Suprapubic skin (tissue), 4 donors: ENCODE results near the gene MMP28.

Source experiments
- POLR2A ChIP-seq, 2 donors: fragments of 450-650 bp; IDR thresholded peaks; one replicate each; pipeline ENCODE4 v1.6.1; 2017; ENCODE audit warnings: antibody characterized with exemption in 2 of 2, mild to moderate bottlenecking in 2 of 2, moderate library complexity in 2 of 2
- POLR2AphosphoS5 ChIP-seq, 3 donors: sonication (generic); formaldehyde crosslinking; IDR thresholded peaks; one replicate each; pipeline ENCODE4 v1.6.1; 2017; ENCODE audit warnings: antibody characterized with exemption in 3 of 3
- TF ChIP-seq, protein P1 (sequence below), 2 donors: fragments of 200-600 bp in 1 of 2; fragments of 450-650 bp in 1 of 2; sonication (generic) in 1 of 2; IDR thresholded peaks; one replicate each; pipeline ENCODE4 v1.5.1; 2016 to 2019; ENCODE audit warnings: antibody characterized with exemption in 2 of 2, mild to moderate bottlenecking in 1 of 2, moderate library complexity in 1 of 2

DNA sequence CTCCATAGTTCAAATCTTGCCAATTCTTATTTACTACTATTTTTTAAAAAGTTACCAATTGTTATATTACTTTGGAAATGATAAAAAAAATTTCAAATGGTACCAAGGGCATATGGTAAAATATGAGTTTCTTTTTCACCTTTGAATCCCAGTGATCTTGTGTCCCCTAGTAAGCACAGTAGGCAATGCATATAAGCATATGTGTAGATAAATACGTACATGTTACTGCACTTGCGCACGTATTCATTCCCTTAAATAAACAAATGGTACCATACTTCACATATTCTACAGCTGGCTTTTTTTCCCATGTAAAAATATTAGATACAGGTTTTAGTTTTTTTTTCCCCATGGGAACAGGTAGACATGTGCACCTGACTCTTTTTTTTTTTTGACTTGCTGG is 45.7 kb upstream of the MMP28 start:
- TF ChIP-seq POLR2A (IDR thresholded peaks at IDR 0.05) (no peak), POLR2AphosphoS5 (IDR thresholded peaks at IDR 0.05) (no peak)
- TF ChIP-seq, protein P1, sequence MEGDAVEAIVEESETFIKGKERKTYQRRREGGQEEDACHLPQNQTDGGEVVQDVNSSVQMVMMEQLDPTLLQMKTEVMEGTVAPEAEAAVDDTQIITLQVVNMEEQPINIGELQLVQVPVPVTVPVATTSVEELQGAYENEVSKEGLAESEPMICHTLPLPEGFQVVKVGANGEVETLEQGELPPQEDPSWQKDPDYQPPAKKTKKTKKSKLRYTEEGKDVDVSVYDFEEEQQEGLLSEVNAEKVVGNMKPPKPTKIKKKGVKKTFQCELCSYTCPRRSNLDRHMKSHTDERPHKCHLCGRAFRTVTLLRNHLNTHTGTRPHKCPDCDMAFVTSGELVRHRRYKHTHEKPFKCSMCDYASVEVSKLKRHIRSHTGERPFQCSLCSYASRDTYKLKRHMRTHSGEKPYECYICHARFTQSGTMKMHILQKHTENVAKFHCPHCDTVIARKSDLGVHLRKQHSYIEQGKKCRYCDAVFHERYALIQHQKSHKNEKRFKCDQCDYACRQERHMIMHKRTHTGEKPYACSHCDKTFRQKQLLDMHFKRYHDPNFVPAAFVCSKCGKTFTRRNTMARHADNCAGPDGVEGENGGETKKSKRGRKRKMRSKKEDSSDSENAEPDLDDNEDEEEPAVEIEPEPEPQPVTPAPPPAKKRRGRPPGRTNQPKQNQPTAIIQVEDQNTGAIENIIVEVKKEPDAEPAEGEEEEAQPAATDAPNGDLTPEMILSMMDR (IDR thresholded peaks at IDR 0.05), result no peak
